K562 (cell line): ENCODE measurements around the gene ITGAE. TPM values are rescaled to one million over a fixed set of nuclear protein-coding genes. Genes with fewer than 3 reads are reported as not detected.

Experiments used
- ATAC-seq: fragments of 200-7000 bp; cut with Tn5 transposase; 3 replicates; pipeline ENCODE4 v1.9.1; 2020; ENCODE audit warnings: moderate library complexity
- BruUV-seq: library from RNA; stranded (reverse); fragments of 400-500 nt; replicated peaks from 2 replicates; lab custom pipeline; 2021; lab: Mats Ljungman, UMichigan
- CTCF ChIA-PET: fragments of 300-600 bp; formaldehyde crosslinking; extraction: SDS; loops from one replicate; lab custom pipeline; 2021; ENCODE audit warnings: low intra/inter-chr PET ratio; lab: Yijun Ruan, JAX
- POLR2A ChIA-PET: fragments of 300-600, 350-650 bp; sonication (Branson Sonifier 250); formaldehyde crosslinking; extraction: SDS; loops from one replicate; lab custom pipeline; 2021; ENCODE audit warnings: antibody characterized with exemption, inconsistent platforms; lab: Yijun Ruan, JAX
- DNase-seq, 4 experiments: peaks; one replicate each; pipeline versions ENCODE4 v3.0.0 to v3.0.0-alpha.2; 2011 to 2018; ENCODE audit warnings: low spot score in 3 of 4, mixed read lengths in 3 of 4; ENCODE audit errors: extremely low read depth in 1 of 4
- FAIRE-seq: peaks from 2 replicates; lab custom pipeline; 2011; peaks lifted over from hg19 to GRCh38; lab: Jason Lieb, UNC
- H2AFZ ChIP-seq: 2 replicates; pipeline ENCODE4 v1.6.0; 2011; ENCODE audit warnings: low read depth, low read length, control low read depth, inconsistent platforms
- H3K27ac ChIP-seq: fragments of 200-600 bp; 3 replicates; pipeline ENCODE4 v1.8.0; 2011; ENCODE audit warnings: low read depth, mild to moderate bottlenecking, control low read depth, inconsistent platforms, low read length, moderate library complexity, mixed read lengths; ENCODE audit errors: extremely low read depth
- H3K27me3 ChIP-seq, 2 experiments: fragments of 300-600 bp in 1 of 2; 2 replicates in 1 of 2; 3 replicates in 1 of 2; pipeline versions ENCODE4 v1.6.0 to v1.8.0; 2011; ENCODE audit warnings: inconsistent platforms in 2 of 2, low read length in 2 of 2, mild to moderate bottlenecking in 1 of 2, mixed read lengths in 1 of 2, moderate library complexity in 1 of 2; ENCODE audit not compliant: control insufficient read depth in 2 of 2, insufficient read depth in 2 of 2
- H3K36me3 ChIP-seq: fragments of 300-600 bp; 3 replicates; pipeline ENCODE4 v1.8.0; 2011; ENCODE audit warnings: mild to moderate bottlenecking, low read length, inconsistent platforms; ENCODE audit not compliant: control insufficient read depth, insufficient read depth
- H3K4me1 ChIP-seq, 2 experiments: fragments of 200-600 bp in 1 of 2; replicated peaks in 1 of 2; 2 replicates in 1 of 2; 3 replicates in 1 of 2; pipeline versions ENCODE4 v1.5.1 to v1.8.0; 2011; ENCODE audit warnings: inconsistent platforms in 2 of 2, low read length in 2 of 2, mild to moderate bottlenecking in 1 of 2, mixed read lengths in 1 of 2, moderate library complexity in 1 of 2; ENCODE audit not compliant: control insufficient read depth in 2 of 2, insufficient read depth in 2 of 2
- H3K4me2 ChIP-seq: 2 replicates; pipeline ENCODE4 v1.6.1; 2011; ENCODE audit warnings: low read length, control low read depth, inconsistent platforms, mixed read lengths; ENCODE audit not compliant: insufficient read depth
- H3K4me3 ChIP-seq: fragments of 200-600 bp; sonication (generic), shearing (Covaris generic); 2 replicates; pipeline ENCODE4 v1.5.1; 2016; ENCODE audit warnings: control low read depth, inconsistent platforms
- H3K79me2 ChIP-seq: fragments of 200-600 bp; 3 replicates; pipeline ENCODE4 v1.8.0; 2011; ENCODE audit warnings: low read length, inconsistent platforms; ENCODE audit not compliant: control insufficient read depth, insufficient read depth
- H3K9ac ChIP-seq, 2 experiments: 2 replicates each; pipeline versions ENCODE4 v1.6.0 to v1.6.1; 2011; ENCODE audit warnings: low read depth in 2 of 2, low read length in 2 of 2, control low read depth in 1 of 2, inconsistent platforms in 1 of 2, mild to moderate bottlenecking in 1 of 2, mixed read lengths in 1 of 2; ENCODE audit not compliant: insufficient read depth in 1 of 2
- H3K9me1 ChIP-seq: one replicate; pipeline ENCODE4 v1.6.0; 2011; ENCODE audit warnings: inconsistent platforms, mild to moderate bottlenecking, low read length, moderate library complexity; ENCODE audit not compliant: control insufficient read depth, insufficient read depth
- H3K9me3 ChIP-seq: replicated peaks from 2 replicates; pipeline ENCODE4 v1.5.1; 2011; ENCODE audit warnings: low read depth, low read length, inconsistent platforms; ENCODE audit not compliant: control insufficient read depth, insufficient read depth
- H4K20me1 ChIP-seq: replicated peaks from 2 replicates; pipeline ENCODE4 v1.6.1; 2011; ENCODE audit warnings: low read length, inconsistent platforms, mixed read lengths; ENCODE audit not compliant: control insufficient read depth, insufficient read depth
- BRCA1 ChIP-seq, 2 experiments: fragments of 450-650 bp in 1 of 2; sonication (generic) in 1 of 2; formaldehyde crosslinking in 1 of 2; IDR thresholded peaks; 2 replicates each; pipeline versions ENCODE4 v1.5.0 to v1.6.1; 2017 to 2020; ENCODE audit warnings: mild to moderate bottlenecking in 1 of 2, missing genetic modification reagents in 1 of 2
- CHD1 ChIP-seq: fragments of 200-600 bp; sonication (generic); IDR thresholded peaks from one replicate; pipeline ENCODE4 v1.6.1; 2012; ENCODE audit warnings: mild to moderate bottlenecking, moderate library complexity, low read length, inconsistent platforms
- CREM ChIP-seq: IDR thresholded peaks from 2 replicates; pipeline ENCODE4 v1.6.1; 2014; ENCODE audit warnings: antibody characterized with exemption, low read depth
- MCM2 ChIP-seq: fragments of 450-650 bp; IDR thresholded peaks from 2 replicates; pipeline ENCODE4 v1.6.1; 2017; ENCODE audit warnings: low read depth, mild to moderate bottlenecking
- RAD21 ChIP-seq, 2 experiments: fragments of 250-450 bp in 1 of 2; fragments of 450-650 bp in 1 of 2; sonication (Bioruptor Pico) in 1 of 2; formaldehyde crosslinking in 1 of 2; IDR thresholded peaks in 1 of 2; conservative IDR thresholded peaks in 1 of 2; 2 replicates each; pipeline versions ENCODE4 v1.4.0 to v1.8.0; 2020 to 2022; ENCODE audit warnings: mild to moderate bottlenecking in 2 of 2, moderate library complexity in 1 of 2
- RBBP5 ChIP-seq: fragments of 200-600 bp; sonication (generic); IDR thresholded peaks from 2 replicates; pipeline ENCODE4 v1.6.1; 2012; ENCODE audit warnings: borderline replicate concordance, mild to moderate bottlenecking, low read length, control low read depth, inconsistent platforms; ENCODE audit not compliant: insufficient read depth, poor library complexity, severe bottlenecking
- RFX7 ChIP-seq: fragments of 250-450 bp; sonication (Bioruptor Pico); IDR thresholded peaks from 2 replicates; pipeline ENCODE4 v1.5.1; 2021; ENCODE audit warnings: mild to moderate bottlenecking
- SIX5 ChIP-seq, 2 experiments: IDR thresholded peaks; 2 replicates each; pipeline ENCODE4 v1.6.1; 2011; ENCODE audit warnings: low read length in 2 of 2, borderline replicate concordance in 1 of 2, low read depth in 1 of 2, mild to moderate bottlenecking in 1 of 2, moderate library complexity in 1 of 2; ENCODE audit not compliant: insufficient read depth in 1 of 2
- TOE1 ChIP-seq, 2 experiments: fragments of 450-650 bp in 1 of 2; sonication (generic) in 1 of 2; formaldehyde crosslinking in 1 of 2; IDR thresholded peaks; 2 replicates each; pipeline versions ENCODE4 v1.7.1 to v1.8.0; 2016 to 2022; ENCODE audit warnings: borderline replicate concordance in 2 of 2, mild to moderate bottlenecking in 2 of 2, antibody characterized with exemption in 1 of 2, inconsistent platforms in 1 of 2, low read depth in 1 of 2, missing genetic modification reagents in 1 of 2, moderate library complexity in 1 of 2
- ZC3H8 ChIP-seq: fragments of 450-650 bp; IDR thresholded peaks from 2 replicates; pipeline ENCODE4 v1.6.1; 2017
- ZNF354B ChIP-seq: fragments of 250-450 bp; sonication (Bioruptor Pico); IDR thresholded peaks from 2 replicates; pipeline ENCODE4 v1.4.0; 2020
- ZNF408 ChIP-seq: fragments of 250-450 bp; sonication (Bioruptor Pico); IDR thresholded peaks from 2 replicates; pipeline ENCODE4 v1.4.0; 2020; ENCODE audit warnings: low read depth, mild to moderate bottlenecking, moderate library complexity
- WGBS: fragments of 100-300 bp; shearing (Covaris generic); methylation state at CpG from one replicate; pipeline ENCODE4 v1.1.6; 2016; ENCODE audit warnings: low coverage, mixed read lengths; ENCODE audit not compliant: insufficient coverage; ENCODE audit errors: missing lambda C conversion rate; 5-methylcytosine and 5-hydroxymethylcytosine counted together
- in situ Hi-C: fragments of 300-500 bp; cut with MboI; formaldehyde crosslinking; loops from 4 replicates; pipeline ENCODE4 v1.15.0; 2018; ENCODE audit warnings: inconsistent platforms, mixed read lengths
- intact Hi-C: fragments of 100-400 bp; cut with micrococcal nuclease; formaldehyde crosslinking; loops from 2 replicates; pipeline ENCODE4 v1.14.2; 2022
- polyA plus RNA-seq, 8 experiments: library from polyadenylated mRNA; depleted of rRNA in 4 of 8; stranded (reverse) in 5 of 8; unstranded in 3 of 8; fragments of >200 nt; fragmentation: Nextera tagmentation in 2 of 8; fragmentation: Illumina TruSeq in 1 of 8; extraction: Ambion mirVana in 2 of 8; extraction: Trizol in 1 of 8; gene quantifications; 2 replicates each; pipeline versions ENCODE4 v1.2.1 to v1.2.3, GENCODE V29; 2011 to 2014; ENCODE audit warnings: inconsistent platforms in 1 of 8, missing spikeins in 1 of 8
- total RNA-seq, 7 experiments: library from RNA; depleted of rRNA in 6 of 7; stranded (reverse); fragments of >200 nt in 6 of 7; fragmentation: Illumina TruSeq in 2 of 7; extraction: Trizol in 2 of 7; gene quantifications; 2 replicates each; pipeline versions ENCODE4 v1.2.1 to v1.2.3, GENCODE V29; 2011 to 2021; ENCODE audit warnings: low replicate concordance in 1 of 7

The ITGAE gene
- total and polyA plus RNA-seq, 9 of the 15 experiments (the other 6 are each of a cell fraction or from before 2014, with no cell fraction given), result 14.8 to 160 (median 27.0) TPM

GRCh38 chr17:3821101-3821500, 20.1 kb upstream of the ITGAE start:
- Histone ChIP-seq H3K27ac (no peak overlapping the region), H3K36me3 (peaks cover 79% of the 10 kb centered on the region), H3K27me3 (no peaks in the 10 kb centered on the region), H3K4me3 (no peak overlapping the region), H3K4me1 (no peaks in the 10 kb centered on the region), H3K4me2 (no peak overlapping the region), H3K9me3 (no peaks in the 10 kb centered on the region), H2AFZ (no peak overlapping the region), H4K20me1 (no peaks in the 10 kb centered on the region), H3K9ac (no peak overlapping the region), H3K9me1 (no peaks in the 10 kb centered on the region), H3K79me2 (no peaks in the 10 kb centered on the region)
- POLR2A ChIA-PET, result no interaction called here
- intact Hi-C loops (no loop called here), in situ Hi-C loops (no loop called here)
- DNase-seq (no peak), FAIRE-seq (no peak), ATAC-seq (no peak)
- CTCF ChIA-PET, result no interaction called here
- 95% methylated on average over 9 of the region's 9 CpGs for WGBS
- no peak for TF ChIP-seq ZNF354B (CRISPR knock-in tag)
- TF ChIP-seq TOE1 (IDR thresholded peaks at IDR 0.05; ENCODE audit: borderline replicate concordance), result no peak
- no peak for TF ChIP-seq TOE1 (CRISPR knock-in tag; IDR thresholded peaks at IDR 0.05; ENCODE audit: borderline replicate concordance, low read depth)
- no peak for TF ChIP-seq ZC3H8
- BruUV-seq, result no TSS peak

- H3K27ac ChIP-seq, result no peak overlapping the region
- no peak overlapping the region for H3K9ac ChIP-seq
- ChIA-PET CTCF (no interaction called here), POLR2A (no interaction called here)
- FAIRE-seq, result no peak
- H3K4me3 ChIP-seq, result no peak overlapping the region
- no TSS peak for BruUV-seq
- ATAC-seq, result no peak
- H3K4me2 ChIP-seq, result no peak overlapping the region
- H3K9me3 ChIP-seq, result no peaks in the 10 kb centered on the region
- H3K9me1 ChIP-seq, result no peaks in the 10 kb centered on the region
- H3K36me3 ChIP-seq, result peaks cover 82% of the 10 kb centered on the region
- intact Hi-C loops (no loop called here), in situ Hi-C loops (no loop called here)
- H3K4me1 ChIP-seq, result no peaks in the 10 kb centered on the region
- TF ChIP-seq ZNF408, result no peak
- no peak for TF ChIP-seq RBBP5
- no peak for TF ChIP-seq BRCA1 (IDR thresholded peaks at IDR 0.05)
- TF ChIP-seq BRCA1 (CRISPR knock-in tag; IDR thresholded peaks at IDR 0.05), result no peak
- TF ChIP-seq RFX7, result no peak
- TF ChIP-seq MCM2, result no peak
- no peak for TF ChIP-seq RAD21 (CRISPR knock-in tag; conservative IDR thresholded peaks at IDR 0.05 in 1 of 2, IDR thresholded peaks at IDR 0.05 in 1 of 2)
- no peak for TF ChIP-seq CREM
- TF ChIP-seq CHD1, result no peak
- TF ChIP-seq SIX5 (IDR thresholded peaks at IDR 0.05; ENCODE audit: borderline replicate concordance in 1 of 2, insufficient read depth in 1 of 2, low read depth in 1 of 2, low read length in 2 of 2), result no peak
- H2AFZ ChIP-seq, result no peak overlapping the region
- 86% methylated on average over 6 of the region's 6 CpGs for WGBS
- no peaks in the 10 kb centered on the region for H3K27me3 ChIP-seq
- no peaks in the 10 kb centered on the region for H4K20me1 ChIP-seq
- DNase-seq, result no peak
- H3K79me2 ChIP-seq, result no peaks in the 10 kb centered on the region
Observed at GRCh38 chr17:3818786-3819185, 17.8 kb upstream of the ITGAE start.
